IMR-90 (cell line): ENCODE results near the gene ATP12A.

Experiments used
- CEBPB ChIP-seq: IDR thresholded peaks from 2 replicates; pipeline ENCODE4 v1.6.1; 2012; ENCODE audit warnings: low read depth, low read length, improper control_type of control experiment
- MAFK ChIP-seq: IDR thresholded peaks from 2 replicates; pipeline ENCODE4 v1.6.1; 2012; ENCODE audit warnings: low read depth, low read length, improper control_type of control experiment
- POLR2A ChIP-seq: IDR thresholded peaks from 2 replicates; pipeline ENCODE4 v1.6.1; 2012; ENCODE audit warnings: mild to moderate bottlenecking, low read depth, low read length
- RAD21 ChIP-seq: IDR thresholded peaks from 2 replicates; pipeline ENCODE4 v1.6.1; 2012; ENCODE audit warnings: low read length, improper control_type of control experiment
- RCOR1 ChIP-seq: IDR thresholded peaks from 2 replicates; pipeline ENCODE4 v1.6.1; 2012; ENCODE audit warnings: mild to moderate bottlenecking, low read length, improper control_type of control experiment; ENCODE audit not compliant: insufficient replicate concordance
- RFX5 ChIP-seq: IDR thresholded peaks from 2 replicates; pipeline ENCODE4 v1.8.0; 2012; ENCODE audit warnings: low read depth, mild to moderate bottlenecking, low read length, moderate library complexity
- SMC3 ChIP-seq: fragments of 150-350 bp; IDR thresholded peaks from 2 replicates; pipeline ENCODE4 v1.6.1; 2016; ENCODE audit warnings: low read depth, mild to moderate bottlenecking, antibody characterized with exemption, low read length, moderate library complexity
- TF ChIP-seq, protein P1 (sequence below): conservative IDR thresholded peaks from 2 replicates; pipeline ENCODE4 v1.5.1; 2012; ENCODE audit warnings: mild to moderate bottlenecking, low read depth, low read length, improper control_type of control experiment
- TF ChIP-seq, protein P2 (sequence below): fragments of 150-350 bp; IDR thresholded peaks from 2 replicates; pipeline ENCODE4 v1.6.1; 2017; ENCODE audit warnings: mild to moderate bottlenecking, antibody characterized with exemption, low read length, low read depth

GRCh38 chr13:24699541-24699940, 19.3 kb downstream of the ATP12A start:
- TF ChIP-seq, protein P1, sequence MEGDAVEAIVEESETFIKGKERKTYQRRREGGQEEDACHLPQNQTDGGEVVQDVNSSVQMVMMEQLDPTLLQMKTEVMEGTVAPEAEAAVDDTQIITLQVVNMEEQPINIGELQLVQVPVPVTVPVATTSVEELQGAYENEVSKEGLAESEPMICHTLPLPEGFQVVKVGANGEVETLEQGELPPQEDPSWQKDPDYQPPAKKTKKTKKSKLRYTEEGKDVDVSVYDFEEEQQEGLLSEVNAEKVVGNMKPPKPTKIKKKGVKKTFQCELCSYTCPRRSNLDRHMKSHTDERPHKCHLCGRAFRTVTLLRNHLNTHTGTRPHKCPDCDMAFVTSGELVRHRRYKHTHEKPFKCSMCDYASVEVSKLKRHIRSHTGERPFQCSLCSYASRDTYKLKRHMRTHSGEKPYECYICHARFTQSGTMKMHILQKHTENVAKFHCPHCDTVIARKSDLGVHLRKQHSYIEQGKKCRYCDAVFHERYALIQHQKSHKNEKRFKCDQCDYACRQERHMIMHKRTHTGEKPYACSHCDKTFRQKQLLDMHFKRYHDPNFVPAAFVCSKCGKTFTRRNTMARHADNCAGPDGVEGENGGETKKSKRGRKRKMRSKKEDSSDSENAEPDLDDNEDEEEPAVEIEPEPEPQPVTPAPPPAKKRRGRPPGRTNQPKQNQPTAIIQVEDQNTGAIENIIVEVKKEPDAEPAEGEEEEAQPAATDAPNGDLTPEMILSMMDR = no peak
- TF ChIP-seq SMC3 (no peak), RFX5 (no peak), POLR2A (no peak), RCOR1 (no peak), MAFK (no peak), CEBPB (no peak), RAD21 (no peak)
- TF ChIP-seq, protein P2, sequence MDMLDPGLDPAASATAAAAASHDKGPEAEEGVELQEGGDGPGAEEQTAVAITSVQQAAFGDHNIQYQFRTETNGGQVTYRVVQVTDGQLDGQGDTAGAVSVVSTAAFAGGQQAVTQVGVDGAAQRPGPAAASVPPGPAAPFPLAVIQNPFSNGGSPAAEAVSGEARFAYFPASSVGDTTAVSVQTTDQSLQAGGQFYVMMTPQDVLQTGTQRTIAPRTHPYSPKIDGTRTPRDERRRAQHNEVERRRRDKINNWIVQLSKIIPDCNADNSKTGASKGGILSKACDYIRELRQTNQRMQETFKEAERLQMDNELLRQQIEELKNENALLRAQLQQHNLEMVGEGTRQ = no peak
